ENCODE results near the gene RBBP6.

RBBP6 gene

GRCh38 chr16:24583494-24583893 lies 44.1 kb downstream of the RBBP6 start:
- H3K9me3 ChIP-seq (ENCODE audit: insufficient read depth, low read length) = no peaks in the 10 kb centered on the region
- no peak overlapping the region for H3K9ac ChIP-seq (ENCODE audit: insufficient read length, low read depth)
- H3K4me3 ChIP-seq (ENCODE audit: insufficient read length, low read depth) = no peak overlapping the region
- no peaks in the 10 kb centered on the region for H3K27me3 ChIP-seq (ENCODE audit: insufficient read depth, insufficient read length)
- TF ChIP-seq ZNF274 (IDR thresholded peaks at IDR 0.05; ENCODE audit: low read depth, low read length) (no peak), YY1 (IDR thresholded peaks at IDR 0.05; ENCODE audit: insufficient read depth, insufficient read length) (no peak), SUZ12 (IDR thresholded peaks at IDR 0.05; ENCODE audit: extremely low read depth, insufficient read depth, insufficient read length) (no peak)
- DNase-seq (ENCODE audit: low read depth, low spot score) = no peak
- H3K36me3 ChIP-seq (ENCODE audit: insufficient read depth, insufficient read length, low read length) = no peaks in the 10 kb centered on the region
- H3K4me1 ChIP-seq (ENCODE audit: insufficient read depth, insufficient read length) = no peaks in the 10 kb centered on the region

GRCh38 chr16:24589997-24590396 lies 50.6 kb downstream of the RBBP6 start:
- H3K9ac ChIP-seq (ENCODE audit: insufficient read length, low read depth) = no peak overlapping the region
- no peaks in the 10 kb centered on the region for H3K36me3 ChIP-seq (ENCODE audit: insufficient read depth, insufficient read length, low read length)
- TF ChIP-seq YY1 (IDR thresholded peaks at IDR 0.05; ENCODE audit: insufficient read depth, insufficient read length) (no peak), ZNF274 (IDR thresholded peaks at IDR 0.05; ENCODE audit: low read depth, low read length) (no peak), SUZ12 (IDR thresholded peaks at IDR 0.05; ENCODE audit: extremely low read depth, insufficient read depth, insufficient read length) (no peak)
- no peaks in the 10 kb centered on the region for H3K9me3 ChIP-seq (ENCODE audit: insufficient read depth, low read length)
- DNase-seq (ENCODE audit: low read depth, low spot score) = no peak
- no peak overlapping the region for H3K4me3 ChIP-seq (ENCODE audit: insufficient read length, low read depth)
- H3K27me3 ChIP-seq (ENCODE audit: insufficient read depth, insufficient read length) = no peaks in the 10 kb centered on the region
- no peaks in the 10 kb centered on the region for H3K4me1 ChIP-seq (ENCODE audit: insufficient read depth, insufficient read length)

GRCh38 chr16:24598777-24599437 lies 59.5 kb downstream of the RBBP6 start:
- H3K9me3 ChIP-seq (ENCODE audit: insufficient read depth, low read length) = no peaks in the 10 kb centered on the region
- H3K4me1 ChIP-seq (ENCODE audit: insufficient read depth, insufficient read length) = no peaks in the 10 kb centered on the region
- no peak overlapping the region for H3K4me3 ChIP-seq (ENCODE audit: insufficient read length, low read depth)
- H3K36me3 ChIP-seq (ENCODE audit: insufficient read depth, insufficient read length, low read length) = no peaks in the 10 kb centered on the region
- no peak for DNase-seq (ENCODE audit: low read depth, low spot score)
- H3K9ac ChIP-seq (ENCODE audit: insufficient read length, low read depth) = no peak overlapping the region
- no peaks in the 10 kb centered on the region for H3K27me3 ChIP-seq (ENCODE audit: insufficient read depth, insufficient read length)
- TF ChIP-seq ZNF274 (IDR thresholded peaks at IDR 0.05; ENCODE audit: low read depth, low read length) (no peak), YY1 (IDR thresholded peaks at IDR 0.05; ENCODE audit: insufficient read depth, insufficient read length) (no peak), SUZ12 (IDR thresholded peaks at IDR 0.05; ENCODE audit: extremely low read depth, insufficient read depth, insufficient read length) (no peak)

- Histone ChIP-seq H3K27me3 (ENCODE audit: insufficient read depth, insufficient read length) (peaks cover 33% of the 10 kb centered on the region), H3K9me3 (ENCODE audit: insufficient read depth, low read length) (no peaks in the 10 kb centered on the region), H3K4me1 (ENCODE audit: insufficient read depth, insufficient read length) (peaks cover 2% of the 10 kb centered on the region), H3K36me3 (ENCODE audit: insufficient read depth, insufficient read length, low read length) (no peaks in the 10 kb centered on the region), H3K4me3 (ENCODE audit: insufficient read length, low read depth) (peak overlapping the region; percentile 75), H3K9ac (ENCODE audit: insufficient read length, low read depth) (peak overlapping the region; percentile 63)
- TF ChIP-seq ZNF274 (IDR thresholded peaks at IDR 0.05; ENCODE audit: low read depth, low read length) (no peak), YY1 (IDR thresholded peaks at IDR 0.05; ENCODE audit: insufficient read depth, insufficient read length) (no peak)
- no peak for DNase-seq (ENCODE audit: low read depth, low spot score)
These were observed 70.0 kb downstream of the RBBP6 start for GRCh38 chr16:24609417-24609739.

- H3K4me1 ChIP-seq (ENCODE audit: insufficient read depth, insufficient read length) = peaks cover 2% of the 10 kb centered on the region
- peaks cover 33% of the 10 kb centered on the region for H3K27me3 ChIP-seq (ENCODE audit: insufficient read depth, insufficient read length)
- no peaks in the 10 kb centered on the region for H3K9me3 ChIP-seq (ENCODE audit: insufficient read depth, low read length)
- TF ChIP-seq SUZ12 (IDR thresholded peaks at IDR 0.05; ENCODE audit: extremely low read depth, insufficient read depth, insufficient read length) = no peak
- no peak for TF ChIP-seq ZNF274 (IDR thresholded peaks at IDR 0.05; ENCODE audit: low read depth, low read length)
- TF ChIP-seq YY1 (IDR thresholded peaks at IDR 0.05; ENCODE audit: insufficient read depth, insufficient read length) = no peak
- H3K4me3 ChIP-seq (ENCODE audit: insufficient read length, low read depth) = peak overlapping the region; percentile 75
- H3K9ac ChIP-seq (ENCODE audit: insufficient read length, low read depth) = peak overlapping the region; percentile 79
- no peaks in the 10 kb centered on the region for H3K36me3 ChIP-seq (ENCODE audit: insufficient read depth, insufficient read length, low read length)
- peak; percentile 59 for DNase-seq (ENCODE audit: low read depth, low spot score)
These were observed 70.5 kb downstream of the RBBP6 start for GRCh38 chr16:24609740-24610415.

- peak overlapping the region; percentile 75 for H3K4me3 ChIP-seq (ENCODE audit: insufficient read length, low read depth)
- no peaks in the 10 kb centered on the region for H3K9me3 ChIP-seq (ENCODE audit: insufficient read depth, low read length)
- peak; percentile 33 for DNase-seq (ENCODE audit: low read depth, low spot score)
- peaks cover 2% of the 10 kb centered on the region for H3K4me1 ChIP-seq (ENCODE audit: insufficient read depth, insufficient read length)
- H3K27me3 ChIP-seq (ENCODE audit: insufficient read depth, insufficient read length) = peaks cover 33% of the 10 kb centered on the region
- H3K36me3 ChIP-seq (ENCODE audit: insufficient read depth, insufficient read length, low read length) = no peaks in the 10 kb centered on the region
- no peak for TF ChIP-seq YY1 (IDR thresholded peaks at IDR 0.05; ENCODE audit: insufficient read depth, insufficient read length)
- TF ChIP-seq ZNF274 (IDR thresholded peaks at IDR 0.05; ENCODE audit: low read depth, low read length) = no peak
- peak overlapping the region; percentile 79 for H3K9ac ChIP-seq (ENCODE audit: insufficient read length, low read depth)
These were observed 71.0 kb downstream of the RBBP6 start for GRCh38 chr16:24610416-24610755.

- no peak for DNase-seq (ENCODE audit: low read depth, low spot score)
- no peak for TF ChIP-seq YY1 (IDR thresholded peaks at IDR 0.05; ENCODE audit: insufficient read depth, insufficient read length)
- TF ChIP-seq SUZ12 (IDR thresholded peaks at IDR 0.05; ENCODE audit: extremely low read depth, insufficient read depth, insufficient read length) = no peak
- TF ChIP-seq ZNF274 (IDR thresholded peaks at IDR 0.05; ENCODE audit: low read depth, low read length) = no peak
- Histone ChIP-seq H3K9ac (ENCODE audit: insufficient read length, low read depth) (no peak overlapping the region), H3K36me3 (ENCODE audit: insufficient read depth, insufficient read length, low read length) (no peaks in the 10 kb centered on the region), H3K27me3 (ENCODE audit: insufficient read depth, insufficient read length) (peaks cover 33% of the 10 kb centered on the region), H3K4me3 (ENCODE audit: insufficient read length, low read depth) (no peak overlapping the region), H3K9me3 (ENCODE audit: insufficient read depth, low read length) (no peaks in the 10 kb centered on the region), H3K4me1 (ENCODE audit: insufficient read depth, insufficient read length) (peaks cover 2% of the 10 kb centered on the region)
These were observed 71.9 kb downstream of the RBBP6 start for GRCh38 chr16:24611310-24611709.

Data from NT2/D1 (cell line).